K562 treated with DMSO at 1 percent for 24 hours (cell line): ENCODE results near the gene ABI3. TPM values are rescaled to one million over a fixed set of nuclear protein-coding genes. Genes with fewer than 3 reads are reported as not detected.

Experiments
- total RNA-seq: library from RNA; unstranded; fragments of 300-600 nt; gene quantifications from 2 replicates; pipeline ENCODE4 v1.2.3, GENCODE V29; 2022; ENCODE audit warnings: low read depth; ENCODE audit not compliant: insufficient read depth

Gene ABI3, protein sequence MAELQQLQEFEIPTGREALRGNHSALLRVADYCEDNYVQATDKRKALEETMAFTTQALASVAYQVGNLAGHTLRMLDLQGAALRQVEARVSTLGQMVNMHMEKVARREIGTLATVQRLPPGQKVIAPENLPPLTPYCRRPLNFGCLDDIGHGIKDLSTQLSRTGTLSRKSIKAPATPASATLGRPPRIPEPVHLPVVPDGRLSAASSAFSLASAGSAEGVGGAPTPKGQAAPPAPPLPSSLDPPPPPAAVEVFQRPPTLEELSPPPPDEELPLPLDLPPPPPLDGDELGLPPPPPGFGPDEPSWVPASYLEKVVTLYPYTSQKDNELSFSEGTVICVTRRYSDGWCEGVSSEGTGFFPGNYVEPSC
- not detected in 2 replicates for total RNA-seq

DNA sequence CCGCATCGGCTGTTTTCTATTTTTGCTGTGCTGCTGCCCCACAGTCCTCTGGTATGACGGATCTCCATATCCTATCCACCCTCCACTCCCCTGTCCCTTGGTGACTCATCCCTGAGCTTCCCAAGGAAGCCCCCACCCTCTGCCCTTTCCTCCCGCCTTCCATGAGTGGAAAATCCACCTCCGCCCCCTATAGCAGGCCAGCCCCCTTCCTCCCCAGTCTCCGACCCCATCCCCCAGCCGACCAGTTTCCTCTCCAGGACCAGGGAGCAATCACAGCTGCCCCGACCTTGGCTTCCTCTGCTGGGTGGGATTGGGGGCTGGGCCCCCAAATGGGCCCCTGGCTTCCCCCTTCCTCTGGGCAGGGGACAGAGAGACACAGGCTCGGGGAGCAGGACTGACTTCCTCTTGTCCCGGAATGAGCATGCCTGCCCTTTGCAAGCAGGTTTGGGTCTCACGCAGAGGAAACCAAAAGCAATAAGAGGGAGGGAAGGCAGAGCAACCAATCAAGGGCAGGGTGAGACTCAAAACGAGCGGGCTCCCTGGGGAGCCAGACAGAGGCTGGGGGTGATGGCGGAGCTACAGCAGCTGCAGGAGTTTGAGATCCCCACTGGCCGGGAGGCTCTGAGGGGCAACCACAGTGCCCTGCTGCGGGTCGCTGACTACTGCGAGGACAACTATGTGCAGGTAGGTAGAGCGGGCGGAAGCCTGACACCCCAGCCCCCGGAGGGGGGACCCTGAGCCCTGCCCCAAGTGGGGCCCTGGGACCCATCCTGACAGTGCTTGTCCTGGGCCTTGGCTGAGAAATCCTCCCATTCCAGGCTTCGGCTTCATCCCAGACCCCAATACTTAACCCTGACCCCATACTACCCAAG is at the start of gene ABI3, which contains the start of gene GNGT2:
TSS of gene ABI3 (plus strand) at position 550 of the 872 bp plus-strand sequence. CDS start at position 568, 18 bp downstream.
TSS of gene GNGT2 (minus strand) at position 417 of the 872 bp plus-strand sequence. CDS start 3,152 bp downstream, outside the sequence.

DNA sequence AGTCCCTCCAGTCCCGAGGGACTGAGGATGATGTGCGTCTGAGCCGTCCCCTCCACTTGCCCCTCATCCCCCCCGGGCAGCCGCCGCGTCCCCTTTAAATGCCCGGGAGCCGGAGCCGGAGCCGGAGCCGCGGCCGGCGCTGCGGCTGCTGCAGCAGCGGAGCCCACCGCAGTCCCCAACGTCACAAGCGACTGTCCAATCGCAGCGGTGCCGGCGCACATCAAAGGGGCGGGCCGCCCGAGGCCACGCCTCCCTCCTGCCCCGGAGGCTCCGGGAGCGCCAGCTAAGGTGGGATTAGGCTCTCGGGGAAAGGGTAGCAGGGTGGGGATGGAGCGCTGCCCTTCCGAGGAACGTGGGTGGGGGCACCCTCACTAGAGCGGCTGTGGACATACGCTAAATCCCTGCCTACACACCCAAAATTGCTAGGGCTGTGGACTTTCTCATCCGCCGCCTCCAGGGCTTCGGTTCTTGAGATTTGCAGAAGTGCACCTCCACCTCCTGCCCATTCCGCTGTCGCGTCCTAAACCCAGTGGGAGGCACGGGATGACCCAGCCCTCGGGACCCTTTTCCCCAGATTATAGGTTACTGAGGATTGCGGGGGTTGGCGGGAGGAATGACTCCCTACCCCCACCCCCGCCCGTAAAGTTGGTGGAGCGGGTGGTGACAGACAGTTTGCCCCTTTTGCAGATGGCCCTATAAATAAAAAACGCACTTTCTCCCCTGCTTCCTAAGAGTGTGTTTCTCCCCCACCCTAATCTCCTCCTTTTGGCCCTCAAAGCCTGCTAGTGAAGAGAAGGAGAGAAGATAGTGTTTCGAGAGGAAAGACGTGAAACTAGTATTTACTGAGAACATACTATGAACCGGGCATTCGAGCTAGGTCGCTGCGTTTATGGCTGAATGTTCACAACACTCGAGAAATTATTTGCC is 20.4 kb downstream of the ABI3 start, which contains the start of gene PHOSPHO1:
TSS of gene PHOSPHO1 (minus strand) at position 152 of the 927 bp plus-strand sequence. CDS start 4,096 bp downstream, outside the sequence.

Other genes starting within 250 kb of the ABI3 start
- gene GIP, start 242.1 kb upstream of the ABI3 start, total RNA-seq = not detected in 2 replicates
- 23.4 and 24.4 TPM in 2 replicates for gene IGF2BP1, start 213.3 kb upstream of the ABI3 start, total RNA-seq
- not detected in 2 replicates for gene B4GALNT2, start 77.9 kb upstream of the ABI3 start, total RNA-seq
- not detected in 2 replicates for gene GNGT2, start 133 bp upstream of the ABI3 start, total RNA-seq
- 0.44 TPM in 1 of 2 replicates, not detected in the other for gene PHOSPHO1, start 20.1 kb downstream of the ABI3 start, total RNA-seq
- 8.1 and 10.2 TPM in 2 replicates for gene ZNF652, start 151.5 kb downstream of the ABI3 start, total RNA-seq
- gene PHB1, start 204.2 kb downstream of the ABI3 start, total RNA-seq = 121 and 133 TPM in 2 replicates